A673 (cell line): ENCODE data around the gene KIAA0825. TPM values are rescaled to one million over a fixed set of nuclear protein-coding genes. Genes with fewer than 3 reads are reported as not detected.

Experiments used
- BruUV-seq: library from RNA; stranded (reverse); fragments of 400-500 nt; replicated peaks from 2 replicates; lab custom pipeline; 2021; lab: Mats Ljungman, UMichigan
- CTCF ChIA-PET: fragments of 300-600 bp; sonication (Branson Sonifier 250); formaldehyde crosslinking; loops from one replicate; lab custom pipeline; 2022; ENCODE audit warnings: antibody characterized with exemption; lab: Charles Lee
- POLR2A ChIA-PET: fragments of 300-600 bp; sonication (Branson Sonifier 250); formaldehyde crosslinking; loops from one replicate; lab custom pipeline; 2022; ENCODE audit warnings: antibody characterized with exemption; ENCODE audit not compliant: low non-redundant PET; lab: Charles Lee
- DNase-seq: peaks from one replicate; pipeline ENCODE4 v3.0.0-alpha.2; 2015; ENCODE audit warnings: low spot score
- H3K27ac ChIP-seq: fragments of 200-600 bp; sonication (generic); 2 replicates; pipeline ENCODE4 v1.5.1; 2016; ENCODE audit warnings: mixed run types, low read depth, mild to moderate bottlenecking, mixed read lengths, antibody characterized with exemption, low read length; ENCODE audit not compliant: poor library complexity, severe bottlenecking
- H3K27me3 ChIP-seq: fragments of 200-600 bp; sonication (generic); replicated peaks from 2 replicates; pipeline ENCODE4 v1.6.1; 2017; ENCODE audit warnings: mixed run types, low read depth, mild to moderate bottlenecking, mixed read lengths, antibody characterized with exemption, low read length; ENCODE audit not compliant: insufficient read depth, poor library complexity
- H3K36me3 ChIP-seq: fragments of 200-600 bp; sonication (generic); 2 replicates; pipeline ENCODE4 v1.6.1; 2016; ENCODE audit warnings: mixed run types, mild to moderate bottlenecking, mixed read lengths, antibody characterized with exemption, low read length; ENCODE audit not compliant: insufficient read depth, poor library complexity, severe bottlenecking
- H3K4me1 ChIP-seq: fragments of 200-600 bp; sonication (generic); 2 replicates; pipeline ENCODE4 v1.6.1; 2017; ENCODE audit warnings: mixed run types, mild to moderate bottlenecking, mixed read lengths, antibody characterized with exemption, low read length; ENCODE audit not compliant: insufficient read depth, poor library complexity, severe bottlenecking
- H3K4me3 ChIP-seq: fragments of 200-600 bp; sonication (generic); 2 replicates; pipeline ENCODE4 v1.5.1; 2016; ENCODE audit warnings: low read depth, mixed run types, mild to moderate bottlenecking, mixed read lengths, low read length; ENCODE audit not compliant: poor library complexity, severe bottlenecking
- H3K9me3 ChIP-seq: fragments of 200-600 bp; sonication (generic); 2 replicates; pipeline ENCODE4 v1.6.1; 2016; ENCODE audit warnings: mixed run types, low read depth, mild to moderate bottlenecking, mixed read lengths, antibody characterized with exemption, low read length; ENCODE audit not compliant: poor library complexity, severe bottlenecking
- CTCF ChIP-seq: fragments of 300-800, 200-600 bp; sonication (generic); conservative IDR thresholded peaks from 2 replicates; pipeline ENCODE4 v1.5.1; 2017; ENCODE audit warnings: low read depth, mild to moderate bottlenecking, antibody characterized with exemption, low read length, moderate library complexity, mixed read lengths
- EZH2 ChIP-seq: fragments of 200-600 bp; sonication (generic); IDR thresholded peaks from 2 replicates; pipeline ENCODE4 v1.6.1; 2017; ENCODE audit warnings: borderline replicate concordance, low read depth, mild to moderate bottlenecking, mixed read lengths, antibody characterized with exemption, low read length; ENCODE audit not compliant: poor library complexity, severe bottlenecking
- intact Hi-C: fragments of 100-400 bp; cut with micrococcal nuclease; formaldehyde crosslinking; loops from one replicate; pipeline ENCODE4 v1.10.0; 2022; ENCODE audit not compliant: unreplicated experiment
- total RNA-seq: library from RNA; stranded (reverse); gene quantifications from 2 replicates; pipeline ENCODE4 v1.2.3, GENCODE V29; 2021

Gene KIAA0825
- total RNA-seq, 1 experiment from 2014 or later, result 1.2 TPM

- intact Hi-C loops, result no loop called here
- Histone ChIP-seq H3K4me1 (no peaks in the 10 kb centered on the region), H3K36me3 (no peaks in the 10 kb centered on the region), H3K27ac (no peak overlapping the region), H3K27me3 (no peaks in the 10 kb centered on the region), H3K9me3 (no peaks in the 10 kb centered on the region), H3K4me3 (no peak overlapping the region)
- POLR2A ChIA-PET, result no interaction called here
- CTCF ChIA-PET, result no interaction called here
- TF ChIP-seq EZH2 (no peak), CTCF (no peak)
- no TSS peak for BruUV-seq
- DNase-seq, result no peak
Observed at GRCh38 chr5:94218374-94218773, 400.0 kb downstream of the KIAA0825 start.

GRCh38 chr5:94217745-94218144 lies 400.7 kb downstream of the KIAA0825 start:
- POLR2A ChIA-PET, result no interaction called here
- CTCF ChIA-PET, result no interaction called here
- no TSS peak for BruUV-seq
- H3K27ac ChIP-seq, result no peak overlapping the region
- H3K4me3 ChIP-seq, result no peak overlapping the region
- H3K4me1 ChIP-seq, result no peaks in the 10 kb centered on the region
- H3K36me3 ChIP-seq, result no peaks in the 10 kb centered on the region
- H3K9me3 ChIP-seq, result no peaks in the 10 kb centered on the region
- no peak for DNase-seq
- no peak for TF ChIP-seq CTCF
- TF ChIP-seq EZH2, result no peak
- no peaks in the 10 kb centered on the region for H3K27me3 ChIP-seq
- intact Hi-C loops, result no loop called here

GRCh38 chr5:94217216-94217615 lies 401.2 kb downstream of the KIAA0825 start:
- ChIA-PET CTCF (no interaction called here), POLR2A (no interaction called here)
- Histone ChIP-seq H3K4me3 (no peak overlapping the region), H3K36me3 (no peaks in the 10 kb centered on the region), H3K4me1 (no peaks in the 10 kb centered on the region), H3K27me3 (no peaks in the 10 kb centered on the region), H3K9me3 (no peaks in the 10 kb centered on the region), H3K27ac (no peak overlapping the region)
- DNase-seq, result no peak
- BruUV-seq, result no TSS peak
- TF ChIP-seq EZH2 (no peak), CTCF (no peak)
- intact Hi-C loops, result no loop called here
